Activated naive CD4-positive, alpha-beta T cell treated with anti-CD3 and anti-CD28 coated beads for 36 hours (primary cell): ENCODE results near the gene PDRG1. TPM values are rescaled to one million over a fixed set of nuclear protein-coding genes. Genes with fewer than 3 reads are reported as not detected.

Experiments used
- total RNA-seq, 2 experiments: library from RNA; stranded (reverse); gene quantifications; one replicate each; pipeline ENCODE4 v1.2.3, GENCODE V29; 2021

The PDRG1 gene
- total RNA-seq, 2 experiments from 2014 or later: 17.4 to 19.3 TPM

Other genes with a start within 250 kb of the PDRG1 start
- 10 to 100 TPM; 87.9 to 89.2 TPM for gene BCL2L1, start 229.2 kb downstream of the PDRG1 start, total RNA-seq
- gene TPX2, start 212.8 kb downstream of the PDRG1 start, total RNA-seq: 100 to 1,000 TPM; 166 to 175 TPM
- gene MYLK2, start 132.7 kb downstream of the PDRG1 start, total RNA-seq: under 1 TPM in 1 of 2 experiments, not detected in 1; 0.17 TPM
- gene FOXS1, start 106.4 kb downstream of the PDRG1 start, total RNA-seq: not detected
- not detected for gene DUSP15, start 81.5 kb downstream of the PDRG1 start, total RNA-seq
- gene TTLL9, start 81.4 kb downstream of the PDRG1 start, total RNA-seq: not detected
- gene XKR7, start 16.1 kb upstream of the PDRG1 start, total RNA-seq: under 1 TPM; 0.02 TPM
- not detected for gene CCM2L, start 58.4 kb upstream of the PDRG1 start, total RNA-seq
- not detected for gene HCK, start 100.2 kb upstream of the PDRG1 start, total RNA-seq
- gene TM9SF4, start 157.7 kb upstream of the PDRG1 start, total RNA-seq: 10 to 100 TPM; 37.9 to 39.1 TPM